Measurements from ENCODE around the gene CREB3. TPM values are rescaled to one million over a fixed set of nuclear protein-coding genes. Genes with fewer than 3 reads are reported as not detected.
A peak's percentile ranks its signal among the peaks of the same experiment; 100 is the strongest.

The CREB3 gene
- total and polyA plus RNA-seq, 9 of the 15 experiments (the other 6 are each of a cell fraction or from before 2014, with no cell fraction given): 5.7 to 18.3 (median 14.9) TPM

- TF ChIP-seq HES1 (IDR thresholded peaks at IDR 0.05; ENCODE audit: low read depth) (no peak), NFIX (CRISPR knock-in tag; IDR thresholded peaks at IDR 0.05; ENCODE audit: low read depth) (no peak), PATZ1 (CRISPR knock-in tag; IDR thresholded peaks at IDR 0.05; ENCODE audit: borderline replicate concordance) (no peak), CAMTA2 (CRISPR knock-in tag; conservative IDR thresholded peaks at IDR 0.05) (no peak), PRPF4 (IDR thresholded peaks at IDR 0.05; ENCODE audit: insufficient read depth, low read depth, low read length, poor library complexity, severe bottlenecking) (no peak), ZSCAN32 (CRISPR knock-in tag; IDR thresholded peaks at IDR 0.05) (no peak), ZNF695 (CRISPR knock-in tag; IDR thresholded peaks at IDR 0.05) (no peak), NFATC3 (IDR thresholded peaks at IDR 0.05) (no peak), SPI1 (IDR thresholded peaks at IDR 0.05; ENCODE audit: borderline replicate concordance, low read depth, low read length) (peak; percentile 54; the same call in 1 of the 2 replicates), ZKSCAN3 (CRISPR knock-in tag; IDR thresholded peaks at IDR 0.05) (no peak), PML (IDR thresholded peaks at IDR 0.05; ENCODE audit: low read length) (no peak), HNRNPH1 (optimal IDR thresholded peaks at IDR 0.05; ENCODE audit: low read depth, low read length) (no peak), ZNF165 (CRISPR knock-in tag; IDR thresholded peaks at IDR 0.05; ENCODE audit: borderline replicate concordance) (no peak), MLX (CRISPR knock-in tag; conservative IDR thresholded peaks at IDR 0.05) (no peak), FOXP4 (CRISPR knock-in tag; IDR thresholded peaks at IDR 0.05; ENCODE audit: borderline replicate concordance) (no peak), PHF8 (IDR thresholded peaks at IDR 0.05; ENCODE audit: borderline replicate concordance, low read length) (peak; percentile 35; the same call in 1 of the 2 replicates), ZNF696 (CRISPR knock-in tag; conservative IDR thresholded peaks at IDR 0.05) (no peak), ZBTB7A (IDR thresholded peaks at IDR 0.05; ENCODE audit: borderline replicate concordance, control insufficient read depth, low read depth, low read length) (peak; percentile 59), IFI16 (CRISPR knock-in tag; IDR thresholded peaks at IDR 0.05) (no peak), BRCA1 (IDR thresholded peaks at IDR 0.05) (no peak), BRCA1 (CRISPR knock-in tag; IDR thresholded peaks at IDR 0.05) (no peak), ZNF232 (CRISPR knock-in tag; IDR thresholded peaks at IDR 0.05) (no peak), ZNF224 (CRISPR knock-in tag; IDR thresholded peaks at IDR 0.05) (no peak)
Measured at GRCh38 chr9:35756275-35757225, 24.1 kb downstream of the CREB3 start (continued).
